Activated CD8-positive, alpha-beta memory T cell treated with anti-CD3 and anti-CD28 coated beads, Interleukin-2, amount 50 U/mL, for 24 hours (primary cell): ENCODE data around the gene PIGZ.

Source experiments
- DNase-seq: peaks from one replicate; pipeline ENCODE4 v3.0.0-alpha.2; 2020; ENCODE audit errors: extremely low read depth

Gene PIGZ

GRCh38 chr3:196915375-196915774 lies 53.3 kb downstream of the PIGZ start:
- no peak for DNase-seq

- DNase-seq, result no peak
Measured at GRCh38 chr3:196914866-196915265, 53.8 kb downstream of the PIGZ start.

GRCh38 chr3:196903740-196904139 lies 64.9 kb downstream of the PIGZ start:
- DNase-seq, result no peak

- no peak for DNase-seq
Measured at GRCh38 chr3:196902296-196902695, 66.3 kb downstream of the PIGZ start.

DNA sequence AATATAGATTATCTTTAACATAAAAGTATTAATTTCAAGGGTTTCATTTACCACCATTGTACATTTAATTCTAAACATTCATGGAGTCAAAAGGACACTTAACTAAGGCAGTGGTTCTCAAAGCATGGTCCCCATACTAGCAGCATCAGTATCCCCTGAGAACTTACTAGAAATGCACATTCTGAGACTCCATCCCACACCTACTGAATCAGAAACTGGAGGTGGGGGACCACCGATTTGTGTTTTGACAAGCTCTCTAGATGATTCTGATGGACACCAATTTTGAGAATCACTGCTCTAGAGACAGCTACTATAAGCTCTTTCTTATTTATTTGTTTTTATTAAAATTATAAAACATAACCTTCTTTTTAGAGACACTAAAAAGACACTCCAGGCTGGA lies 66.9 kb downstream of the PIGZ start:
- no peak for DNase-seq
